Keratinocyte (primary cell): ENCODE results near the gene DHX57. TPM values are rescaled to one million over a fixed set of nuclear protein-coding genes. Genes with fewer than 3 reads are reported as not detected.
"Not testable (repeated sequence)": the region's sequence is repeated elsewhere in the genome, so short reads cannot be mapped to it uniquely, and the experiment has no call there.

ENCODE experiments used
- DNase-seq: peaks from one replicate; pipeline ENCODE4 v3.0.0-alpha.2; 2011; ENCODE audit warnings: low read depth, missing footprints, low spot score
- FAIRE-seq: peaks from 2 replicates; lab custom pipeline; 2011; peaks lifted over from hg19 to GRCh38; lab: Jason Lieb, UNC
- H2AFZ ChIP-seq: 2 replicates; pipeline ENCODE4 v1.6.0; 2012; ENCODE audit warnings: low read length, control low read depth, inconsistent platforms; ENCODE audit not compliant: control insufficient read depth
- H3K27ac ChIP-seq: 2 replicates; pipeline ENCODE4 v1.5.1; 2011; ENCODE audit warnings: low read length; ENCODE audit not compliant: control insufficient read depth, insufficient read depth
- H3K27me3 ChIP-seq: 3 replicates; pipeline ENCODE4 v1.6.0; 2011; ENCODE audit warnings: low read length; ENCODE audit not compliant: control insufficient read depth, insufficient read depth; ENCODE audit errors: extremely low read depth
- H3K36me3 ChIP-seq, 2 experiments: 2 replicates in 1 of 2; 3 replicates in 1 of 2; pipeline ENCODE4 v1.5.1; 2011; ENCODE audit warnings: low read length in 2 of 2, mild to moderate bottlenecking in 1 of 2; ENCODE audit not compliant: control insufficient read depth in 2 of 2, insufficient read depth in 2 of 2; ENCODE audit errors: extremely low read depth in 1 of 2
- H3K4me1 ChIP-seq: 3 replicates; pipeline ENCODE4 v1.5.1; 2011; ENCODE audit warnings: low read length; ENCODE audit not compliant: control insufficient read depth, insufficient read depth; ENCODE audit errors: extremely low read depth
- H3K4me2 ChIP-seq: 3 replicates; pipeline ENCODE4 v1.6.0; 2011; ENCODE audit warnings: low read depth, low read length; ENCODE audit not compliant: control insufficient read depth, insufficient read depth; ENCODE audit errors: extremely low read depth
- H3K4me3 ChIP-seq, 3 experiments: fragments of 200-600 bp in 1 of 3; sonication (generic) in 1 of 3; 2 replicates in 2 of 3; 3 replicates in 1 of 3; pipeline ENCODE4 v1.5.1; 2011 to 2016; ENCODE audit warnings: low read length in 3 of 3, mild to moderate bottlenecking in 3 of 3, control low read depth in 2 of 3, inconsistent platforms in 1 of 3, low read depth in 1 of 3, mixed read lengths in 1 of 3, mixed run types in 1 of 3, moderate library complexity in 1 of 3; ENCODE audit not compliant: control insufficient read depth in 2 of 3, insufficient read depth in 2 of 3; ENCODE audit errors: extremely low read depth in 1 of 3
- H3K79me2 ChIP-seq: 2 replicates; pipeline ENCODE4 v1.6.0; 2012; ENCODE audit warnings: low read length; ENCODE audit not compliant: control insufficient read depth, insufficient read depth
- H3K9ac ChIP-seq: 3 replicates; pipeline ENCODE4 v1.6.0; 2011; ENCODE audit warnings: low read length; ENCODE audit not compliant: control insufficient read depth, insufficient read depth; ENCODE audit errors: extremely low read depth
- H3K9me1 ChIP-seq: 3 replicates; pipeline ENCODE4 v1.6.0; 2011; ENCODE audit warnings: low read length; ENCODE audit not compliant: control insufficient read depth, insufficient read depth; ENCODE audit errors: extremely low read depth
- H3K9me3 ChIP-seq: 2 replicates; pipeline ENCODE4 v1.5.1; 2012; ENCODE audit warnings: low read depth, low read length; ENCODE audit not compliant: control insufficient read depth
- H4K20me1 ChIP-seq: 3 replicates; pipeline ENCODE4 v1.6.0; 2011; ENCODE audit warnings: low read length; ENCODE audit not compliant: control insufficient read depth, insufficient read depth; ENCODE audit errors: extremely low read depth
- EZH2 ChIP-seq: IDR thresholded peaks from one replicate; pipeline ENCODE4 v1.6.1; 2012; ENCODE audit warnings: inconsistent platforms, mild to moderate bottlenecking, low read length, moderate library complexity
- dilution Hi-C: fragments of 300-500 bp; cut with MboI; formaldehyde crosslinking; loops from one replicate; pipeline ENCODE4 v1.7.0; 2020; ENCODE audit warnings: low sequenced_read_pairs; ENCODE audit not compliant: extremely low pct_ligation_motif_present
- polyA plus RNA-seq, 5 experiments: library from polyadenylated mRNA; depleted of rRNA in 3 of 5; stranded (reverse) in 3 of 5; stranded (forward) in 1 of 5; unstranded in 1 of 5; fragments of >200 nt; gene quantifications; 1 replicate in 1 of 5; 2 replicates in 3 of 5; 3 replicates in 1 of 5; pipeline versions ENCODE4 v1.2.1 to v1.2.3, GENCODE V29; 2011 to 2012; ENCODE audit warnings: missing spikeins in 2 of 5, low read depth in 1 of 5, low replicate concordance in 1 of 5
- TF ChIP-seq, protein P1 (sequence below), 3 experiments: IDR thresholded peaks in 1 of 3; conservative IDR thresholded peaks in 1 of 3; optimal IDR thresholded peaks in 1 of 3; 2 replicates in 2 of 3; 3 replicates in 1 of 3; pipeline versions ENCODE3 to v1.5.1; 2011; ENCODE audit warnings: low read length in 3 of 3, mild to moderate bottlenecking in 3 of 3, moderate library complexity in 2 of 3, control low read depth in 1 of 3, inconsistent platforms in 1 of 3; ENCODE audit not compliant: insufficient read depth in 2 of 3; ENCODE audit errors: extremely low read depth in 1 of 3

Gene DHX57
- polyA plus RNA-seq, 1 donor (not counting 4 experiments of a cell fraction or from before 2014, with no cell fraction given) = 19.0 TPM

GRCh38 chr2:38793511-38793910, 82.2 kb downstream of the DHX57 start:
- TF ChIP-seq, protein P1, sequence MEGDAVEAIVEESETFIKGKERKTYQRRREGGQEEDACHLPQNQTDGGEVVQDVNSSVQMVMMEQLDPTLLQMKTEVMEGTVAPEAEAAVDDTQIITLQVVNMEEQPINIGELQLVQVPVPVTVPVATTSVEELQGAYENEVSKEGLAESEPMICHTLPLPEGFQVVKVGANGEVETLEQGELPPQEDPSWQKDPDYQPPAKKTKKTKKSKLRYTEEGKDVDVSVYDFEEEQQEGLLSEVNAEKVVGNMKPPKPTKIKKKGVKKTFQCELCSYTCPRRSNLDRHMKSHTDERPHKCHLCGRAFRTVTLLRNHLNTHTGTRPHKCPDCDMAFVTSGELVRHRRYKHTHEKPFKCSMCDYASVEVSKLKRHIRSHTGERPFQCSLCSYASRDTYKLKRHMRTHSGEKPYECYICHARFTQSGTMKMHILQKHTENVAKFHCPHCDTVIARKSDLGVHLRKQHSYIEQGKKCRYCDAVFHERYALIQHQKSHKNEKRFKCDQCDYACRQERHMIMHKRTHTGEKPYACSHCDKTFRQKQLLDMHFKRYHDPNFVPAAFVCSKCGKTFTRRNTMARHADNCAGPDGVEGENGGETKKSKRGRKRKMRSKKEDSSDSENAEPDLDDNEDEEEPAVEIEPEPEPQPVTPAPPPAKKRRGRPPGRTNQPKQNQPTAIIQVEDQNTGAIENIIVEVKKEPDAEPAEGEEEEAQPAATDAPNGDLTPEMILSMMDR (optimal IDR thresholded peaks at IDR 0.05 in 1 of 3, IDR thresholded peaks at IDR 0.05 in 1 of 3, conservative IDR thresholded peaks at IDR 0.05 in 1 of 3; ENCODE audit: extremely low read depth in 1 of 3, insufficient read depth in 2 of 3, low read length in 3 of 3) = no peak
- no peak for TF ChIP-seq EZH2
- H3K79me2 ChIP-seq = no peaks in the 10 kb centered on the region
- dilution Hi-C loops = no loop called here
- DNase-seq (no peak), FAIRE-seq (no peak)
- H3K27ac ChIP-seq = no peak overlapping the region
- H2AFZ ChIP-seq = no peak overlapping the region
- no peaks in the 10 kb centered on the region for H4K20me1 ChIP-seq
- H3K4me1 ChIP-seq = no peaks in the 10 kb centered on the region
- H3K4me2 ChIP-seq = no peak overlapping the region
- H3K9ac ChIP-seq = no peak overlapping the region
- H3K9me1 ChIP-seq = no peaks in the 10 kb centered on the region
- no peak overlapping the region for H3K4me3 ChIP-seq
- H3K36me3 ChIP-seq = peaks cover 2 to 3% of the 10 kb centered on the region in 2 experiments
- H3K9me3 ChIP-seq = no peaks in the 10 kb centered on the region
- H3K27me3 ChIP-seq = no peaks in the 10 kb centered on the region

- no peaks in the 10 kb centered on the region for H3K9me3 ChIP-seq
- no peak overlapping the region for H3K9ac ChIP-seq
- H3K27me3 ChIP-seq = no peaks in the 10 kb centered on the region
- FAIRE-seq (no peak), DNase-seq (no peak)
- no peak overlapping the region for H2AFZ ChIP-seq
- H3K27ac ChIP-seq = no peak overlapping the region
- dilution Hi-C loops = no loop called here
- H3K36me3 ChIP-seq = peaks cover 0 to 3% of the 10 kb centered on the region in 2 experiments
- H3K9me1 ChIP-seq = no peaks in the 10 kb centered on the region
- no peak for TF ChIP-seq EZH2
- TF ChIP-seq, protein P1 (optimal IDR thresholded peaks at IDR 0.05 in 1 of 3, IDR thresholded peaks at IDR 0.05 in 1 of 3, conservative IDR thresholded peaks at IDR 0.05 in 1 of 3; ENCODE audit: extremely low read depth in 1 of 3, insufficient read depth in 2 of 3, low read length in 3 of 3) = no peak
- H3K4me3 ChIP-seq = no peak overlapping the region
- H3K4me1 ChIP-seq = no peaks in the 10 kb centered on the region
- H3K4me2 ChIP-seq = no peak overlapping the region
- no peaks in the 10 kb centered on the region for H3K79me2 ChIP-seq
- no peaks in the 10 kb centered on the region for H4K20me1 ChIP-seq
Measured at GRCh38 chr2:38792751-38793150, 83.0 kb downstream of the DHX57 start.

DNA sequence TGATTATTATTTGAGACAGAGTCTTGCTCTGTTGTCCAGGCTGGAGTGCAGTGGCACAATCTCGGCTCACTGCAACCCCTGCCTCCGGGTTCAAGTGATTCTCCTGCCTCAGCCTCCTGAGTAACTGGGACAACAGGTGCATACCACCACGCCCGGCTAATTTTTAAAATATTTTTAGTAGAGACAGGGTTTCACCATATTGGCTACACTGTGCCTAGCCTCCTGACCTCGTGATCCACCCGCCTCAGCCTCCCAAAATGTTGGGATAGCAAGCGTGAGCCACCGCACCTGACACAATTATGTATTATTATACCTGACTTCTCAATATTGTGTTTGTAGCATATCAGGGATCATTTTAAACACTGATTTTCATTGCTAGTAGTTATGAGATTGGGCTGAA, 83.4 kb downstream of the DHX57 start:
- H2AFZ ChIP-seq, DNase-seq, FAIRE-seq, H3K9me3 ChIP-seq, dilution Hi-C loops, H3K9me1 ChIP-seq, H3K36me3 ChIP-seq, H3K79me2 ChIP-seq, H3K9ac ChIP-seq, H3K4me2 ChIP-seq, H3K4me1 ChIP-seq, H4K20me1 ChIP-seq, H3K27ac ChIP-seq, H3K27me3 ChIP-seq, H3K4me3 ChIP-seq: not testable (repeated sequence)
